ENCODE measurements around the gene XXYLT1.

The XXYLT1 gene

DNA sequence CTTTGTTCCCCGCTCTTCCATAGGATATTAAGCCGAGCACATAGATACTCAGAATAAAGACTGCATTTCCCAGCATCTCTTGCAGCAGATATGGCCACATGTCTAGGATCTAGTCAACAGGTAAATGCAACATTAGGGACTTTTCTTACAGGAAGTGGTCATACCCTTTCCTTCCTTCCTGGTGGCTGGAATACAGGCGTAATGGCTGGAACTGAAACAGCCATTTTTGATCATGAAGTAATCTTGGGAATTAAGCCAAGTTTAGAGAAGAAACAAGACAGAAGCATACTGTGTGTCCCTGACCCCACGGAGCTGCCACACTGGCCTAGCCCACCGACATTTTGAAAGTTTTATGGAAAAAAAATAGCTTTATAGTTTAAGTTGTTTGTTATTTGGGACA, 234.0 kb downstream of the XXYLT1 start:
- no peak for DNase-seq (ENCODE audit: low read depth)
- H3K4me3 ChIP-seq (ENCODE audit: control insufficient read depth, low read depth, low read length) = no peak overlapping the region
- TF ChIP-seq, protein P1, sequence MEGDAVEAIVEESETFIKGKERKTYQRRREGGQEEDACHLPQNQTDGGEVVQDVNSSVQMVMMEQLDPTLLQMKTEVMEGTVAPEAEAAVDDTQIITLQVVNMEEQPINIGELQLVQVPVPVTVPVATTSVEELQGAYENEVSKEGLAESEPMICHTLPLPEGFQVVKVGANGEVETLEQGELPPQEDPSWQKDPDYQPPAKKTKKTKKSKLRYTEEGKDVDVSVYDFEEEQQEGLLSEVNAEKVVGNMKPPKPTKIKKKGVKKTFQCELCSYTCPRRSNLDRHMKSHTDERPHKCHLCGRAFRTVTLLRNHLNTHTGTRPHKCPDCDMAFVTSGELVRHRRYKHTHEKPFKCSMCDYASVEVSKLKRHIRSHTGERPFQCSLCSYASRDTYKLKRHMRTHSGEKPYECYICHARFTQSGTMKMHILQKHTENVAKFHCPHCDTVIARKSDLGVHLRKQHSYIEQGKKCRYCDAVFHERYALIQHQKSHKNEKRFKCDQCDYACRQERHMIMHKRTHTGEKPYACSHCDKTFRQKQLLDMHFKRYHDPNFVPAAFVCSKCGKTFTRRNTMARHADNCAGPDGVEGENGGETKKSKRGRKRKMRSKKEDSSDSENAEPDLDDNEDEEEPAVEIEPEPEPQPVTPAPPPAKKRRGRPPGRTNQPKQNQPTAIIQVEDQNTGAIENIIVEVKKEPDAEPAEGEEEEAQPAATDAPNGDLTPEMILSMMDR (conservative IDR thresholded peaks at IDR 0.05; ENCODE audit: control insufficient read depth, insufficient read depth, low read depth, low read length) = no peak

DNA sequence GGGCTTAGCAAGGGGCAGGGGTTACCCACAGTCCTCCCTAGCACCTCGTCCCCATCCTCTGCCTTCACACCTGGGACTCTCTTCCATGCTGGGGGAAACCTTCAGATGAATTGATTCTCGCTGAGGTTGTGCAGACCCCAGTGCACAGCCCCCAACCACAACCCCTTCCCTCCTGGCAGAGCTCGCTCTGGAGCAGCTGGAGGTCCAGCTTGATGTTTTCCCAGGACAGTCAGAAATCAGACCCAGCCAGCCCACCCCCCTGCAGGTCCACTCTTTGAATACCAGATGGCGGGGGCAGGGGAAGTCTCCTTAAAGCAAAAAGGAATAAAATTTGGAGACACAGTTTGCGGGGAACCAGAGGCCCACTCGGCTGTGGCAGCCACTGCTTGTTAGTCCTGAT, 234.4 kb downstream of the XXYLT1 start:
- TF ChIP-seq, protein P1 (conservative IDR thresholded peaks at IDR 0.05; ENCODE audit: control insufficient read depth, insufficient read depth, low read depth, low read length) = no peak
- no peak for DNase-seq (ENCODE audit: low read depth)

DNA sequence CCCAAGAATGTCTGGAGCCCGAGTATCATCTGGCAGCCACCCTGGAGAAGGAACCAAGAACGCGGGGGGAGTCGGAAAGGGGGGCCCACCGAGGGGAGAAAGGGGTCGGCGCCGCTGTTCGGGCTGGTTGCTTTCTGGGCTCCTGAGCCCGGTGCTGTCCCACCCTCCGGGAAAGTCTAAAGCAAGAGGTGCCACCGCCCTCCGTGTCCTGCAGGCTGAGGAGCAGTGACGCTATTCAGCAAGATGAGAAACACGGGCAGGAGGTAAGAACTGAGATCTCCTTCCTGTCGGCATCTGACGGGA, 234.8 kb downstream of the XXYLT1 start:
- no peak overlapping the region for H3K4me3 ChIP-seq (ENCODE audit: control insufficient read depth, low read depth, low read length)
- DNase-seq (ENCODE audit: low read depth) = no peak
- TF ChIP-seq, protein P1 (conservative IDR thresholded peaks at IDR 0.05; ENCODE audit: control insufficient read depth, insufficient read depth, low read depth, low read length) = no peak

More for the DNA sequence above, 234.4 kb downstream of the XXYLT1 start:
- no peak overlapping the region for H3K4me3 ChIP-seq (ENCODE audit: control insufficient read depth, low read depth, low read length)

DNA sequence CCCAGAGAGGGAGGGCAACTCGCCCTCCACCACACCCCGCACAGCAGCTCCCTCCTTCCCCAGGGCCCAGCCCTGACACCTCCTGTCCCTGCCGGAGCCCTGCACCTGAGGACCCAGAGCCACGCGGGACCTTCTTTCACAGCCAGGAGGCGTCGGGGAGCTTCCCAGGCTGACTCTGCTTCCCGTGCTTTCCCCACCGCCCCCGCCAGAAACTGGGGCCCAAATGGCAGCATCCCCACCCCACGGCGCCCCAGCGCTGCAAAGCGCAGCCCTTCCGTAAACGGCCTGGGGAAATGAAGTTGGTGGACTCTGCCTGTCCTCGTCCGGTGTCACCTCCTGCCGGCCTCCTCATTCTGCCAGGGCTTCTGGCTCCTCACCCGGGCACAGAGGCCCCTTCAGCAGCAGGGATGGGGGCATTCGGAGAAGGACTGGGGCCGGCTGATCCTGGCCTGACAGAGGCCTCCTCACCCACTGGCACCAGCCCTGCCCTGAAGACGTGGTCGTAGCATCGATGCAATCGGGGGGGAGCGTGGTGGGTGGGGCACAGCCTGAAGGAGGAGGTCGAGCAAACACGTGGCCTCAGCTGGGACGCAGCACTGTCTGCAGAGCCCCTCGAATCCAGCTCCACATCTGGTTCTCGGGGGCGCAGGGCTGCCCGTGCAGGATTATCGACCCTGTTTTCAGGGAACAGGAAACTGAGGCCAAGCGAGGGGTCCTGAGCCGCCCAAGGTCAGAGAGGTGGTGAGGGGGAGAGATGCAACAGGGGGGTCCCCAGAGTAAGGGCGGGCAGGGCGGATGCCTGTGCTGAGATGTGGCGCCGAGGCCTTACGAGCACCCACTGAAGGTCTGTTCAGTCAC, 235.4 kb downstream of the XXYLT1 start:
- TF ChIP-seq, protein P1 (conservative IDR thresholded peaks at IDR 0.05; ENCODE audit: control insufficient read depth, insufficient read depth, low read depth, low read length) = peak; percentile 24
- DNase-seq (ENCODE audit: low read depth) = no peak
- H3K4me3 ChIP-seq (ENCODE audit: control insufficient read depth, low read depth, low read length) = no peak overlapping the region

DNA sequence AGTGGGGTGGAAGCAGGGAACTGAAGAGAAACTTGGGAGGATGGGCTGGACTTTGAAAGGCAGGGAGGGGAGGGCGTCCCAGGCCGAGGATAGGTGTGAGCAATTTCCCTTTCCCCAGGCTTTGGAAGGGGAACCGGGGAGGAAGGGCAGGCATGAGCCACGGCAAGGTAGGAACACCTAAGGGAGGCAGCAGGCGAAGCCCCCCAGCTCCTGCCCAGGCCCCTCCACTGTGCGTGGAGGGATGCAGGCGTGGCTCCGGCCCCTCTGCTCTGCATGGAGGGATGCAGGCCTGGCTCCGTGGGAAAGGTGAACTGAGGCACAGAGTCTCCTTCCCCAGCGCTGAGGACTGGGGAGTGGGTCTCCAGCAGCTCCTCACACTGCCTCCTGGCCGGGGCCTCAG, 236.4 kb downstream of the XXYLT1 start:
- TF ChIP-seq, protein P1 (conservative IDR thresholded peaks at IDR 0.05; ENCODE audit: control insufficient read depth, insufficient read depth, low read depth, low read length) = no peak
- no peak overlapping the region for H3K4me3 ChIP-seq (ENCODE audit: control insufficient read depth, low read depth, low read length)

DNA sequence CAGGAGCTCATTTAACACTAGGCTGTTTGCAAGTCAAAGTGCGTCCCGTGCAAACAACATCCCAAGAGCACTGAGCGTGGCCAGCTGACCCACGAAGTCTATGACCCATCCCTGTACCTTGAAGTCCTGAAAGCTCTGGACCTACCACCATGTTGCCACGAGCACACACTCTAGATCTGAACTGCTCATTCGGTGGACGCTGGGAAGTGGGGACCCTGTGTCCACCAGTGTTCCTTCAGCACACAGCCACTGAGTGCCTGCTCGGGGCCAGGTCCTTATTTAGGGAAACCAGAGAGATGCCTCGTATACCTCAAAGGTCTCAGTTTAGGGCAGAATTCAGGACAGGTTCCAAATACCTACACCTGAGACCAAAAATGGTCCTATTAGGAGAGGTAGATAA, 236.9 kb downstream of the XXYLT1 start:
- TF ChIP-seq, protein P1 (conservative IDR thresholded peaks at IDR 0.05; ENCODE audit: control insufficient read depth, insufficient read depth, low read depth, low read length) = no peak
- no peak overlapping the region for H3K4me3 ChIP-seq (ENCODE audit: control insufficient read depth, low read depth, low read length)
- DNase-seq (ENCODE audit: low read depth) = no peak

More for the DNA sequence above, 236.4 kb downstream of the XXYLT1 start:
- DNase-seq (ENCODE audit: low read depth) = no peak

Measured in fibroblast of mammary gland (primary cell).